Memory B cell (primary cell): ENCODE data around the gene KIF5C.

Experiments used
- ATAC-seq: fragments of 150-1000 bp; cut with Tn5 transposase; 2 replicates; pipeline ENCODE4 v1.10.0; 2021; ENCODE audit warnings: low read depth, mild to moderate bottlenecking, moderate library complexity
- DNase-seq, 2 donors: peaks; one replicate each; pipeline ENCODE4 v3.0.0; 2022; ENCODE audit warnings: low spot score in 2 of 2
- H3K27ac Mint-ChIP-seq: one replicate; pipeline ENCODE4 v1.8.0; 2022; ENCODE audit warnings: mild to moderate bottlenecking, moderate library complexity, mixed read lengths
- H3K27me3 Mint-ChIP-seq: one replicate; pipeline ENCODE4 v1.8.0; 2022; ENCODE audit warnings: mixed read lengths
- H3K36me3 Mint-ChIP-seq: one replicate; pipeline ENCODE4 v1.8.0; 2022; ENCODE audit warnings: mild to moderate bottlenecking, mixed read lengths
- H3K4me1 Mint-ChIP-seq: one replicate; pipeline ENCODE4 v1.8.0; 2022; ENCODE audit warnings: mixed read lengths
- H3K4me3 Mint-ChIP-seq: one replicate; pipeline ENCODE4 v1.8.0; 2022; ENCODE audit warnings: mild to moderate bottlenecking, moderate library complexity, mixed read lengths
- H3K9me3 Mint-ChIP-seq: one replicate; pipeline ENCODE4 v1.8.0; 2022; ENCODE audit warnings: mixed read lengths

KIF5C gene

DNA sequence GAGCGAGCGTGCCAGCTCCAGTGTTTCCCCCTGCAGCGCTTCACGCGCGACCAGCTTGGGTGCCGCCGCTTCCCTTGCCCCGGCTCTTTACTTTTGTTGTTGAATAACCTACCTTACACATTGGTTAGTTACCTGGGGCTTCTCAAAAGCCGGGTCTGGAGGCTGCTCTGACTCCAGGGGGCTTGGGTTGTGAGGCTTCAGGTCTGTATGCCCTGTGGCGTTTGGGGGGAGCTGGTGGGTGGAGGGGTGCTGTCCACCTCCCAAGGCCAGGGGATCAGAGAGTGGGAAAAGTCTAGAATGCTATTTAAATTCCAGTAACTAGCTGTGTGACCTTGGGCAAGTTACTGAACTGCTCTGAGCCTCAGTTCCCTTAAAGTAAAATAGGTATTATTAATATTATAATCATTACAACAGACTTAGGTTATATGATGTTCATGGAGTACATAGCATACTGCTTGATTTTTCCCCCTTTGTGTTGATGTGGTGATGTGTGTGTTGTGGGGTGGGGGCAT is 164.2 kb downstream of the KIF5C start:
- H3K27ac Mint-ChIP-seq = no peak overlapping the region
- no peaks in the 10 kb centered on the region for H3K36me3 Mint-ChIP-seq
- peaks cover 6% of the 10 kb centered on the region for H3K27me3 Mint-ChIP-seq
- H3K9me3 Mint-ChIP-seq = no peaks in the 10 kb centered on the region
- no peak for DNase-seq
- ATAC-seq = no peak
- peaks cover 18% of the 10 kb centered on the region for H3K4me1 Mint-ChIP-seq
- H3K4me3 Mint-ChIP-seq = peak overlapping the region; percentile 74

DNA sequence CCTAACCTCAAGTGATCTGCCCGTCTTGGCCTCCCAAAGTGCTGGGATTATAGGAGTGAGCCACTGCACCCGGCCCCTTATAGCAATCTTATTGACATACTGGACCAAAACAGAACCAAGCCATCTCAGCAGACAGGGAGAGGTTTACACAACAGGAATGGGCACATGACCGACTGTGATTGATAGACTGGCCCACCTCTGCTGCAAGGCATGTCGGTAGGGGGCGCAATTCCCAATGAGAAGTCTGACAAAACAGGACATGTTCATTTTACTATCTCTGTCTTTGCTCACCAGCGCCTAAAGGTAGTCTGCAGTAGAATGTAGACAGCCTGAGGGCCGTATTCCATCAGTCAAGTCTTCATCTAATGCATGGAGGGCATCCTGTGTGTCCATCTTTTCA is 165.4 kb downstream of the KIF5C start:
- DNase-seq (peak in 1 of 2 donors; percentile 36), ATAC-seq (no peak)
- peaks cover 18% of the 10 kb centered on the region for H3K4me1 Mint-ChIP-seq
- peaks cover 3% of the 10 kb centered on the region for H3K36me3 Mint-ChIP-seq
- H3K27me3 Mint-ChIP-seq = peaks cover 6% of the 10 kb centered on the region
- H3K9me3 Mint-ChIP-seq = peaks cover 3% of the 10 kb centered on the region
- H3K4me3 Mint-ChIP-seq = no peak overlapping the region
- no peak overlapping the region for H3K27ac Mint-ChIP-seq

DNA sequence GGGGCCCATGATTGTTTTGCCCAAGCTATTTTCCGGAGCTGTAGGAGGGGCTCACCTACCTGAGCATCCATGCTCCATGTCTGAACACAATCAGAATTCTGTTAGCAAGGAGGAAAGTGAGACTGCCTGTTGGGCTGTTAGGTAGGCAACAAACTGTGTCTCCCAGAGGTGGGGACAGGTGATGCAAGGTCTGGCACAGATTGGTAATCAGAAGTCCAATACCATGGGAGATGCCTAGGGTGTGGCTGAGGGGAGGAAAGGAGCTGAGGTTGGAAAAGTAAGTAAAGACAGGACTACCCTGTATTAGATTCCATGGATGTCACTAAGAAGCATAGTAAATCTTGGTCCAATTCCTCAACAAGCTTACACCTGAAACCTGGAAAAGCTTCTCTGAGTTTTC is 166.5 kb downstream of the KIF5C start:
- ATAC-seq = no peak
- peaks cover 6% of the 10 kb centered on the region for H3K27me3 Mint-ChIP-seq
- H3K4me1 Mint-ChIP-seq = peaks cover 16% of the 10 kb centered on the region

DNA sequence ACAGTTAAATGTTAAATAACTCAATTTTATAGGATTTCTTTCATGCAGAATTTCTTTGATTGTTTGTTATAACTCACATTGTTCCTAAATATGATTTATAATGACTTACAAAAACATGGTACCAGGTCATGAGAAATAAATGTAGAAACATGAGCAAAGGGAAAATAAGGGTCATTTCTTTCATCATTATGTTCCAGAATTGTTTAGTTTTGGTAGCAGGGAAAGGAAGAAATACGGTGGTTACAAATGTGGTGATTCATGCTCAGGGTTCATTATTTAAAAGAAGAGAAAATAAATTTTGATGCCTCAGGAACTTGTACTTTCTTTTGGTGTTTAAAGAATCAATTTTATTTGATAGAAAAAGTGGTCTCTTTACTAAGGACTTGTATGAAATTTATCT is 167.9 kb downstream of the KIF5C start:
- Mint-ChIP-seq H3K36me3 (peaks cover 16% of the 10 kb centered on the region), H3K9me3 (peaks cover 15% of the 10 kb centered on the region), H3K27ac (no peak overlapping the region), H3K4me3 (no peak overlapping the region), H3K27me3 (peaks cover 3% of the 10 kb centered on the region), H3K4me1 (peaks cover 9% of the 10 kb centered on the region)
- DNase-seq (no peak), ATAC-seq (no peak)

More for the DNA sequence above, 166.5 kb downstream of the KIF5C start:
- H3K4me3 Mint-ChIP-seq = no peak overlapping the region
- DNase-seq = no peak
- peaks cover 10% of the 10 kb centered on the region for H3K36me3 Mint-ChIP-seq
- no peak overlapping the region for H3K27ac Mint-ChIP-seq
- H3K9me3 Mint-ChIP-seq = peaks cover 7% of the 10 kb centered on the region

DNA sequence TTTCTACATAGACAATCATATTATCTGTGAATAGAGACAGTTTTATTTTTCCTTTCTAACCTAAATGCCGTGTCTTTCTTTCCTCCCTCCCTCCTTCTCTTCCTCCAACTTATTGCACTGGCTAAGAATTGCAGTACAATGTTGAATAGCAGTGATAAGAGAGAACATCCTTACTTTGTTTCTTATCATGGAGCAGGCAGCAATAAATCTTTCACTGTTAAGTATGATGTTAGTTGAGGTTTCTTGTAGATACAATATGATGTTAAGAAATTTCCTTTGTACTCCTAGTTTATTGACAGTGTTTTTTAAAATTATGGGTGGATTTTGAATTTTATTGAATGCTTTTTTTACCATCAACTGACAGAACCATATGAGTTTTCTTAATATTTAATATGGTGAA is 169.5 kb downstream of the KIF5C start:
- no peak overlapping the region for H3K27ac Mint-ChIP-seq
- no peak overlapping the region for H3K4me3 Mint-ChIP-seq
- peaks cover 16% of the 10 kb centered on the region for H3K36me3 Mint-ChIP-seq
- no peak for ATAC-seq
- H3K9me3 Mint-ChIP-seq = peaks cover 16% of the 10 kb centered on the region
- DNase-seq = no peak
- H3K4me1 Mint-ChIP-seq = peaks cover 6% of the 10 kb centered on the region
- H3K27me3 Mint-ChIP-seq = peaks cover 3% of the 10 kb centered on the region

DNA sequence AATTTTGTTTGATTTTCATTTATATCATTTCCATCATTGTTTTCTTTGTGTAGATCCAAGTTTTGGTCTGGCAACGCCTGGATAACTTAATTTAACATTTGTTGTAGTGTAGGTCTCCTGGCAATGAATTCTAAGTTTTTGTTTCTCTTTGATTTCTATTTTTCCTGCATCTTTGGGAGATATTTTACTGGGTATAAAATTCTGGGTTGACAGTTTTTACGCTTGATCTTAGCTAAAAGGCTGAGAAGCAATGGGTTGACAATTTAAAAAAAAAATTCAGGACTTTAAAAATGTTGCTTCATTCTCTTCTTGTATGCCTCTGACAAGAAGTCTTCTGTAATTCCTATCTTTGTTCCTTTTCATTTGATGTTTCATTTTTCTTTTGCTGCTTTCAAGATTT is 172.1 kb downstream of the KIF5C start:
- DNase-seq = no peak
- Mint-ChIP-seq H3K4me3 (no peak overlapping the region), H3K27ac (no peak overlapping the region), H3K27me3 (peaks cover 3% of the 10 kb centered on the region), H3K36me3 (peaks cover 16% of the 10 kb centered on the region), H3K9me3 (peaks cover 16% of the 10 kb centered on the region), H3K4me1 (no peaks in the 10 kb centered on the region)
- no peak for ATAC-seq

DNA sequence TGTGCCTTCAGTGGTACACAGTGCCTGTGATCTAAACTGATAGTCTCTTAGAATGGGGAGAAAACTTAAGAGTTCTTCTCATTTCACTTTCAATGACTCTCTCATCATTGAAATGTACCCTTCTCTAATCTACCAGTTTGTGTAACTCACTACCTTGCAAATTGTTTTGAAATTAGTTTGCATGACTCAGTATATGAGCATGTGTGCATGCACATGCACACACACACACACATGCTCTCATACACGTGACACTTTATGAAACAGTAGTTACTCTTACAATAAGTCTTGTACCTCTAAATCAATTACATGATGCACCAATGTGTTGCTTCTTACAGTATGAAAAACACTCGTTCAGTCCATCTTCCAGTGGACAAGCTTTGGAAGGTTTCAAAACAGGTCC is 174.1 kb downstream of the KIF5C start:
- H3K4me1 Mint-ChIP-seq = no peaks in the 10 kb centered on the region
- no peak overlapping the region for H3K4me3 Mint-ChIP-seq
- peaks cover 2% of the 10 kb centered on the region for H3K27me3 Mint-ChIP-seq
- ATAC-seq (no peak), DNase-seq (no peak)
- H3K27ac Mint-ChIP-seq = no peak overlapping the region
- peaks cover 16% of the 10 kb centered on the region for H3K9me3 Mint-ChIP-seq
- H3K36me3 Mint-ChIP-seq = peaks cover 18% of the 10 kb centered on the region

DNA sequence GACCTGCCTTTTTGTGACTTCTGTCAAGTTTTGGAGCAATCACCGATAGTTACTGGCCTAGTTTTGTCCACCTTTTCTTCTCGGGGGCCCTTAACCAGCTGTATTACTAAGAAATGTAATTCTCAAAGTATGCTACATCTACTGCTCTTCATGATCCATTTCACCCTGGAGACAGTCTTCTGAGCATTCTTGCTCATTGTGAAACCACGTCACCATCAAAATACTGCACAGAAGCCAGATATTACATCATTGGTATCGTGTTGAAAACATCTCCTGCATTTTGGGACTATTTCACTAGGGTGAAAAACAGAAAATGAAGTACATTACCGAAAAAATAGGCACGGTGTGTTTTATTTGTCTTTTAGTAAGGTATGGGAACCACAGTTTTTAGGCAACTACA is 175.2 kb downstream of the KIF5C start:
- Mint-ChIP-seq H3K27ac (no peak overlapping the region), H3K27me3 (peaks cover 2% of the 10 kb centered on the region), H3K4me3 (no peak overlapping the region), H3K36me3 (peaks cover 15% of the 10 kb centered on the region), H3K4me1 (no peaks in the 10 kb centered on the region), H3K9me3 (peaks cover 14% of the 10 kb centered on the region)
- no peak for DNase-seq
- no peak for ATAC-seq

DNA sequence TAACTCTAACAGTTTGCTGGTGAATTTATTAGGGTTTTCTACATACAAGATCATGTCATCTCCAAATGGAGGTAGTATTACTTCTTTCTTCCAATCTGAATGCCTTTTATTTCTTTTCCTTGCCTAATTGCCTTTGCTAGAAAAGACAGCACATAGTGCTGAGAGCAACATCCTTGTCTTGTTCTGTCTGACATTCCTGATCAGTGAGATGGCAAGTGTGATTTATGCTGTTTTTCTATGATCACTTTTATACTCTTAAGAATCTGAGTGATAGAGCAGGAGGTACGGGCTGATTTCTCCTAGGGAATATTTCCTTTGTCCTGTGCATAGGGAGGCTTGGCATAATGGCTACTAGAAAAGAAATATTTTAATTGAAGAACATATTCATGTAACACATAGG is 180.7 kb downstream of the KIF5C start:
- no peak for ATAC-seq
- peaks cover 2% of the 10 kb centered on the region for H3K36me3 Mint-ChIP-seq
- peaks cover 3% of the 10 kb centered on the region for H3K27me3 Mint-ChIP-seq
- no peaks in the 10 kb centered on the region for H3K9me3 Mint-ChIP-seq
- H3K27ac Mint-ChIP-seq = no peak overlapping the region
- DNase-seq = no peak
- H3K4me3 Mint-ChIP-seq = no peak overlapping the region
- H3K4me1 Mint-ChIP-seq = peaks cover 2% of the 10 kb centered on the region

DNA sequence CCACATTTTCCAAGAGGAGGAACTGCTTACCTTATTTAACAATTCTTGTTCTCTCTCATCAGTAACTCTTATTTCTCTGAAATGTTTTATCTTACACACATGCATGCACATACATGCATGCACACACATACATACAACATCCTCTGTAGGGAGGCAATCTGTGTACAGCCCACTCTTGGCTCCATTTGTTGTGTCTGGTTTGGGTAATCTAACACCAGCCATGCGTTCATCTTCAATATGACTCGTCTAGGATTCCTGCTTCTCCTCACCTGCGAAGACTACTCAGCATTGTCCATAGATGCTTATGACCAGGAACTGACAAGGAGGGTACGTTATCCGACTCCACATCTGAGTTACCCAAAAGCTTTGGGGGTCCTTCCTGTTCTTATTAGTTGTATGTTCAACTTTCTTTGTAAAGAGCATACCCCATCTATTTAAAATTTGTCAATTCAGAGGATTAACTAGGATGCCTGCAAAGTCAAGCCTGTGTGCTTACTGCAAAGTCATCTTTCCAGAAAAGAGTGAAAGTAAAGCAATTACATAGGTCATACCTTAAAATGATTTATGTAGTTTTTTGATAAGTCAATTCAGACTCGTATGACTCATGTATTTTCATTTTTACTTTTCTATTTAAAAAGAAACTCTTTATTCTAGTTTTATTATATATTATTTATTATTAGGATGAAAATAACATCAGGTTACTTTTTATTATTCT is 181.7 kb downstream of the KIF5C start:
- peaks cover 3% of the 10 kb centered on the region for H3K27me3 Mint-ChIP-seq
- H3K9me3 Mint-ChIP-seq = no peaks in the 10 kb centered on the region
- H3K27ac Mint-ChIP-seq = no peak overlapping the region
- no peak overlapping the region for H3K4me3 Mint-ChIP-seq
- DNase-seq (no peak), ATAC-seq (no peak)
- H3K4me1 Mint-ChIP-seq = peaks cover 2% of the 10 kb centered on the region
- peaks cover 2% of the 10 kb centered on the region for H3K36me3 Mint-ChIP-seq

DNA sequence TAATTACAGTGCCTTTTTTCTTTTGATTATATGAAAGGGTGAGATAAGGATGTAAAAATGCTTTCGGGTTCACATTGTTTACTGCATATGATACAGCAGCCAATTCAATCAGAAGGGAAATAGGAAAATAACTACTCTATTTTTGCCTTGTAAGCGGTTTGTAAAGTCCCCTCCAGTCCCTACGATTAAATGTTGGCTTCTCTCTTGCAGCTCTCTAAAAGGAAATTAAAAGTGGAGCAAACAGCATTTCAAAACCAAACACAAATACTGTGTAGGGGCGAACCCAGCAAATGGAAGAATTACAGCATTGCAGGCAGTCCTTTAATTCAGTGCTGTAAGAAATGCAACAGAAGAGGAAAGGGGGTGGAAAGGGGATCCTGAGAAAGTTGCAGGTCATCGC is 182.4 kb downstream of the KIF5C start:
- Mint-ChIP-seq H3K9me3 (no peaks in the 10 kb centered on the region), H3K4me3 (no peak overlapping the region)

DNA sequence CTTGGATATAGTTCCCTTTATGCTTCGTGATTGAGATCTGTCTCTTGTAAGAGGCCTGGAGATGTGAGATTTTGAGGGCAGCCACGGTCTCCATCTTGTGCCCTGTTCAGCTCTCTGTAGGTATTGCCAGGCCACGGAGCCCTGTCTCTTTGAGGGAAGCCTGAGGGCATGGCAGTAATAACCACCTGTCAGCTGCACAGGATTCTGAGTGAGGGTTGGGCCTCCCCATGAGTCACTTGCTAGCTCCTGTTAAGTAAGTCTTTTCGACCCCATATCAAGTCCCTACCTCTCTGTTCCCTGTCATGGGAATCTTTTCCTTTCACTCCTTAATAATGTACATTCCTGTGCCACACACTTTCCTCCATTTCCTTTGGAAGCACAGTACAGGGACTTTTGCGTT is 183.9 kb downstream of the KIF5C start:
- no peaks in the 10 kb centered on the region for H3K36me3 Mint-ChIP-seq

More for the DNA sequence above, 182.4 kb downstream of the KIF5C start:
- Mint-ChIP-seq H3K27ac (no peak overlapping the region), H3K36me3 (peaks cover 2% of the 10 kb centered on the region), H3K4me1 (peaks cover 2% of the 10 kb centered on the region), H3K27me3 (peaks cover 3% of the 10 kb centered on the region)
- ATAC-seq (no peak), DNase-seq (no peak)

DNA sequence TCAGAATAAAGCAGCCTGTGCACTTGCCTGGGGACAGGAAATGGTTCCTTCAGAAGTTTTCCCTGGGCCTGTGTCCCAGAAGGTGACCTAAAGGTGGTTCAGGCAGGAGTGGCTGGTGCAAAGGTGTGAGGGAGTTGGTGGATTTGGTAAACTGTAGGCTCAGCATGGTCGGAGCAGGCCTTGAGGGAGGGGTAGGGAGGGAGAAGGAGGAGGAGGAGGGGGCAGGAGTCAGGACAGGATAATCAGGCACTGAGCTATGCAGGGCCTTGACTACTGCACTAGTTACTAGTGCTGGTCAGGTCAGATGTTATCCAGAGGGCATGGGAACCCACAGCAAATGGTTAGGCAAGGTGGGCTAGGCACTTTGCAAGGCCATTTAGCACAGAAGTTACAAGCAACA is 184.8 kb downstream of the KIF5C start:
- Mint-ChIP-seq H3K4me3 (no peak overlapping the region), H3K27me3 (peaks cover 3% of the 10 kb centered on the region), H3K36me3 (no peaks in the 10 kb centered on the region), H3K4me1 (peaks cover 2% of the 10 kb centered on the region), H3K9me3 (no peaks in the 10 kb centered on the region), H3K27ac (no peak overlapping the region)
- ATAC-seq (no peak), DNase-seq (no peak)

More for the DNA sequence above, 183.9 kb downstream of the KIF5C start:
- ATAC-seq (no peak), DNase-seq (no peak)
- Mint-ChIP-seq H3K27ac (no peak overlapping the region), H3K9me3 (no peaks in the 10 kb centered on the region), H3K4me3 (no peak overlapping the region), H3K4me1 (peaks cover 2% of the 10 kb centered on the region), H3K27me3 (peaks cover 3% of the 10 kb centered on the region)

DNA sequence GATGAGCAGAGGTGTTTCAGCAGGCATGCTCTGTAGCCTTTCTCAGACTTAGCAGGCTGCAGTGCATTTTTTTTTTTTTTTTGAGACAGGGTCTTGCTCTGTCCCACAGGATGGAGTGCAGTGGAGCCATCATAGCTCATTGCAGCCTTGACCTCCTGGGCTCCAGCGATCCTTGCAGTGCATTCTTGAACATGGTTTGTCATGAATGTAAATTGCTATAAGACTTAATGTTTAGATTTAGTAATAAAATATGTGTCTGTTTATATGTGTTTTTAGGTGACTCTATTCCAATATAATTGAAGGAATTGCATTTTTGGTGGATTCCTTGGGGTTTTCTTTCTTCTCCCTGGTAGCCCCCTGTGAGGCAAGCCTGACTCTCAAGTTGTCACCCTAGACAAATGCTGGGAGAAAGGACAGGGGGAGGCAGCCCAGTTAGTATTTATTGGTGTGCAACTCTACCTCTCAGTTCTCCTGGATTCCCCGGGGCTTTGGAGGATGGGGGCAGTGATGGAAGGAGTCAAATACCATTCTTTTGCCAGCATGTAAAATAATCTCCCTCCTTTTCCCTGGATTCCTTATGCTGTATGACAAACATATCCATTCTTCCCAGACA is 186.2 kb downstream of the KIF5C start:
- no peak overlapping the region for H3K27ac Mint-ChIP-seq
- peaks cover 3% of the 10 kb centered on the region for H3K27me3 Mint-ChIP-seq
- H3K4me1 Mint-ChIP-seq = peaks cover 5% of the 10 kb centered on the region
- ATAC-seq (no peak), DNase-seq (no peak)
- no peaks in the 10 kb centered on the region for H3K36me3 Mint-ChIP-seq
- H3K9me3 Mint-ChIP-seq = no peaks in the 10 kb centered on the region
- H3K4me3 Mint-ChIP-seq = no peak overlapping the region

DNA sequence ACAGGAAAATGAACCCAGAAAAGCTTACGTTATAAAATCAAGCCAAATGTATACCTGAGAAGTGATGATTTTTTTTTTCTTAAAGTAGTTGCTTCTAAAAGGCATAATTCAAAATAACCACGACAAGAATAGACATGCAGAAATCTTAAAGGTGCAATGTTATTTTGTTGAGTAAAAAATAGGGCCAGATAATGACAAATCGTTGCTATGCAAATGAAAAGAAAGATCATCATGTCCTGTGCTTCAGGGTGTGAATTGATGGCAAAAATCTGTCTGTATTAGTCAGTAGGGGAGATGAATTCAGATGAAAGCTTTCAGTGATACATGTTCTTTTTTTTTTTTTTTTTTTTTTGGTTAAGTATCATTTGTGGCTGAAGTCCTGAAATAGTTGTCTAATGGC is 187.5 kb downstream of the KIF5C start:
- ATAC-seq (no peak), DNase-seq (no peak)
- Mint-ChIP-seq H3K36me3 (peaks cover 4% of the 10 kb centered on the region), H3K9me3 (peaks cover 4% of the 10 kb centered on the region), H3K27me3 (no peaks in the 10 kb centered on the region), H3K4me3 (no peak overlapping the region), H3K27ac (no peak overlapping the region), H3K4me1 (peaks cover 3% of the 10 kb centered on the region)
